Hematopoietic multipotent progenitor cell (in vitro differentiated cells): ENCODE measurements around the gene GRM8. TPM values are rescaled to one million over a fixed set of nuclear protein-coding genes. Genes with fewer than 3 reads are reported as not detected.
"Not testable (repeated sequence)": the region's sequence is repeated elsewhere in the genome, so short reads cannot be mapped to it uniquely, and the experiment has no call there.

Source experiments
- DNase-seq, 3 donors: peaks; one replicate each; pipeline ENCODE4 v3.0.0-alpha.2; 2011 to 2015; ENCODE audit warnings: low read depth in 2 of 3, low spot score in 2 of 3
- total RNA-seq: library from RNA; depleted of rRNA; stranded (reverse); fragments of >200 nt; gene quantifications from one replicate; pipeline ENCODE4 v1.2.3, GENCODE V29; 2012

GRM8 gene
- total RNA-seq, 1 donor = not detected

- no peak for DNase-seq
These were observed 566.3 kb downstream of the GRM8 start for GRCh38 chr7:126686474-126686873.

GRCh38 chr7:126685596-126685995, 567.1 kb downstream of the GRM8 start:
- no peak for DNase-seq

- no peak for DNase-seq
These were observed 567.6 kb downstream of the GRM8 start for GRCh38 chr7:126685018-126685573.

GRCh38 chr7:126682176-126682575, 570.6 kb downstream of the GRM8 start:
- no peak for DNase-seq

- DNase-seq = not testable (repeated sequence)
These were observed 584.0 kb downstream of the GRM8 start for GRCh38 chr7:126668762-126669161.

GRCh38 chr7:126668367-126668752, 584.4 kb downstream of the GRM8 start:
- DNase-seq = no peak

- DNase-seq = no peak
These were observed 584.9 kb downstream of the GRM8 start for GRCh38 chr7:126667742-126668366.

- no peak for DNase-seq
These were observed 589.9 kb downstream of the GRM8 start for GRCh38 chr7:126662856-126663255.

- DNase-seq = no peak
These were observed 593.6 kb downstream of the GRM8 start for GRCh38 chr7:126659124-126659523.

- DNase-seq = no peak
These were observed 594.1 kb downstream of the GRM8 start for GRCh38 chr7:126658684-126659083.

GRCh38 chr7:126657599-126658358, 595.0 kb downstream of the GRM8 start:
- DNase-seq = peak in 1 of 3 donors; percentile 14

GRCh38 chr7:126657137-126657536, 595.6 kb downstream of the GRM8 start:
- no peak for DNase-seq

GRCh38 chr7:126656165-126656564, 596.6 kb downstream of the GRM8 start:
- DNase-seq = no peak

- no peak for DNase-seq
These were observed 615.2 kb downstream of the GRM8 start for GRCh38 chr7:126637538-126637937.

- DNase-seq = no peak
These were observed 617.2 kb downstream of the GRM8 start for GRCh38 chr7:126635545-126635944.

- DNase-seq = peak in 1 of 3 donors; percentile 0
These were observed 644.4 kb downstream of the GRM8 start for GRCh38 chr7:126608339-126608776.

GRCh38 chr7:126606331-126606730, 646.4 kb downstream of the GRM8 start:
- DNase-seq = no peak

- no peak for DNase-seq
These were observed 647.2 kb downstream of the GRM8 start for GRCh38 chr7:126605553-126605952.

GRCh38 chr7:126605056-126605455, 647.7 kb downstream of the GRM8 start:
- DNase-seq = no peak

- DNase-seq = no peak
These were observed 663.6 kb downstream of the GRM8 start for GRCh38 chr7:126589068-126589684.

GRCh38 chr7:126578338-126578737, 674.4 kb downstream of the GRM8 start:
- no peak for DNase-seq
